GM19023 (cell line): Measurements from ENCODE around the gene SPATA13.

ENCODE experiments used
- ATAC-seq: cut with Tn5 transposase; IDR thresholded peaks from one replicate; pipeline ENCODE4 v1.9.1; 2021; ENCODE audit warnings: mild to moderate bottlenecking, moderate library complexity; ENCODE audit not compliant: unreplicated experiment

Gene SPATA13

GRCh38 chr13:24141333-24141910, 19.1 kb upstream of the SPATA13 start:
- ATAC-seq: no peak

- ATAC-seq: no peak
Observed at GRCh38 chr13:24142453-24142852, 18.1 kb upstream of the SPATA13 start.

GRCh38 chr13:24142886-24143285, 17.6 kb upstream of the SPATA13 start:
- ATAC-seq: no peak

GRCh38 chr13:24145240-24145639, 15.3 kb upstream of the SPATA13 start:
- no peak for ATAC-seq

GRCh38 chr13:24145674-24146073, 14.8 kb upstream of the SPATA13 start:
- ATAC-seq: no peak

- peak; percentile 10 for ATAC-seq
Observed at GRCh38 chr13:24146961-24147569, 13.5 kb upstream of the SPATA13 start.

GRCh38 chr13:24147570-24147963, 13.0 kb upstream of the SPATA13 start:
- ATAC-seq: peak; percentile 63

- no peak for ATAC-seq
Observed at GRCh38 chr13:24148414-24149235, 11.9 kb upstream of the SPATA13 start.

- no peak for ATAC-seq
Observed at GRCh38 chr13:24149246-24150032, 11.1 kb upstream of the SPATA13 start.

GRCh38 chr13:24150572-24150971, 9.9 kb upstream of the SPATA13 start:
- ATAC-seq: no peak

GRCh38 chr13:24151864-24152263, 8.7 kb upstream of the SPATA13 start:
- no peak for ATAC-seq

GRCh38 chr13:24152292-24153214, 8.0 kb upstream of the SPATA13 start:
- ATAC-seq: no peak

- ATAC-seq: no peak
Observed at GRCh38 chr13:24153347-24153746, 7.2 kb upstream of the SPATA13 start.

- no peak for ATAC-seq
Observed at GRCh38 chr13:24153979-24154701, 6.4 kb upstream of the SPATA13 start.

- ATAC-seq: no peak
Observed at GRCh38 chr13:24159357-24159756, 1.2 kb upstream of the SPATA13 start.

- ATAC-seq: peak; percentile 33
Observed at GRCh38 chr13:24161010-24161775, 673 bp downstream of the SPATA13 start.

- no peak for ATAC-seq
Observed at GRCh38 chr13:24161980-24162525, 1.5 kb downstream of the SPATA13 start.

- no peak for ATAC-seq
Observed at GRCh38 chr13:24162604-24163003, 2.1 kb downstream of the SPATA13 start.

- no peak for ATAC-seq
Observed at GRCh38 chr13:24165746-24166145, 5.2 kb downstream of the SPATA13 start.
